GM21619 (cell line): Measurements from ENCODE around the gene CNGA4.
"Not testable (repeated sequence)": the region's sequence is repeated elsewhere in the genome, so short reads cannot be mapped to it uniquely, and the experiment has no call there.

Experiments
- ATAC-seq: cut with Tn5 transposase; IDR thresholded peaks from one replicate; pipeline ENCODE4 v1.9.1; 2021; ENCODE audit not compliant: unreplicated experiment

Gene CNGA4

DNA sequence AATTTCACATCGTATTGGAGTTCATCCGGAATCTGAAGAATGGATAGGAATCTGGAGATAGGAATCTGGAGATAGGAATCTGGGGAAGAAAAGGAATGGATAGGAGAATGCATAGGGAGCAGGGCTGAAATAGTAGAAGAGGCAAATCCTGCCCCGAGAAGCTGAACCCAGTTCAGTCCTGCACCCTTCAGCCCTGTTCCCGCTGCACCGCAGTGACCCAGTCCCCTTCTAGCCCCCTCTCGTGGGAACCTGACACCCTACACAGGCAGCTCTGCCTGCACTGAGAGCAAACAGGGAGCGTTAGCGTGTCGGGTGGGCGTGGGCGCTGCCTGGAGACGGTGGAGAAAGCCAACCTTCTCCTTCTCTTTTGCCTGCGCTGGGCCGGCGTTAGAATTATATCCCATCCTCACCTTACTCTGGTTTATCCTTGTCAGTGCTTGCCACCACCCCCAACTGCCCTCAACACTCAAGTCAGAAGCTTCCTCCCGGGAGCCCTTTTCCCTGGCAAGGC is 19.7 kb downstream of the CNGA4 start:
- ATAC-seq: no peak

DNA sequence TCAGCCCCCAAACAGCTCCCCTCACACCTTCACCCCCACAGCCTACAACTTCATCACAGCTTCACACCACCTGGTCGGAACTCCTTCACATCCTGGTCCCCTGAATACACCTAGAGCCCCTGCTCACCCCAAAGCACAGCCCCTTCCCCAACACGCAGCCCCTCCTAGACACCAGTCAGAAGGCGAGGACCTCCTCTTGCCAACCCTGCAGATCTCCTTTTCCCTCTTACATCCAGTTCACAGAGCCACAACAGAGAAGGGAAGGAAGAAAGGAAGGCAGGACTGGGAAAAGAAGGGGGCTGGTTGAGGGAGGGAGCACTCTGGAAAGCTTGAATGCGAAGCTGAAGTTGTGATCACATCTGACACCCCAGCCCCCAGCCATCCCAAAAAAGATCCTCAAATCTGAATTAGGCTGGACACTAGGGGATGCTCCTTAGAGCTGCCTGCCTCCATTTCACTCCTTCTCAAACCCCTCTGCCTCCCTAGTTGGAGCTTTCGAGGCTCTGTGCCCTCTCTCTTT is 21.4 kb downstream of the CNGA4 start:
- no peak for ATAC-seq

- ATAC-seq: no peak
Measured at GRCh38 chr11:6263662-6264061, 24.8 kb downstream of the CNGA4 start.

DNA sequence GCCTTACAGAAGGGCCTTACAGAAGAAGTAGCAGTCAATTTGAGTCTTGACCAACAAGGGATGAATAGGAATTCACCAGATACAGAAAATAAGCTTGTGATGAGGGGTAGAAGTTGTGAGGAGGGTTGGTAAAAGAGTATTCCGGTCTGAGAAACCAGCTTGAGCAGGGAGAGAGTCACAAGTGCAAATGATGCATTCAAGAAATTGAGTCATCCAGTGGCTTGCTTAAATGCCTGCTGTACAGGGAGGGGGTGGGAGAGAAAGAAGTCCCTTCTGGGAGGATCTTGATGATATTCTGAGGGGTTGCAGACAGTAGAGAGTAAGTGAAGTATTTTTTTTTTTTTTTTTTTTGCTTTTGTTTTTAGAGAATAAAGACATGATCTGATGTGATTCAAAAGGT is 29.9 kb downstream of the CNGA4 start:
- ATAC-seq: no peak

DNA sequence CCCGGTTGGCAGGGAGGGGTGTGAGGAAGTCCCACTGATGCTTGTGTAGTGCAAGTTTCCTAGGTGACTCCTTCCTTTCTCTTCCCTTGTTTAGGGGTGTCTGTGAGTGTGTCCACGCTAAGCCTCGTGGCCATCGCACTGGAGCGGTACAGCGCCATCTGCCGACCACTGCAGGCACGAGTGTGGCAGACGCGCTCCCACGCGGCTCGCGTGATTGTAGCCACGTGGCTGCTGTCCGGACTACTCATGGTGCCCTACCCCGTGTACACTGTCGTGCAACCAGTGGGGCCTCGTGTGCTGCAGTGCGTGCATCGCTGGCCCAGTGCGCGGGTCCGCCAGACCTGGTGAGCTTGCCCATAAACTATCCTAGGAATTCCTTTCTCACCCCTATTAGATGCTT is 31.1 kb downstream of the CNGA4 start:
- ATAC-seq: no peak

- no peak for ATAC-seq
Measured at GRCh38 chr11:6270584-6271246, 31.8 kb downstream of the CNGA4 start.

GRCh38 chr11:6271598-6271997 is 32.7 kb downstream of the CNGA4 start:
- ATAC-seq: no peak

GRCh38 chr11:6273188-6273587 is 34.3 kb downstream of the CNGA4 start:
- ATAC-seq: no peak

- ATAC-seq: not testable (repeated sequence)
Measured at GRCh38 chr11:6280809-6281208, 41.9 kb downstream of the CNGA4 start.

DNA sequence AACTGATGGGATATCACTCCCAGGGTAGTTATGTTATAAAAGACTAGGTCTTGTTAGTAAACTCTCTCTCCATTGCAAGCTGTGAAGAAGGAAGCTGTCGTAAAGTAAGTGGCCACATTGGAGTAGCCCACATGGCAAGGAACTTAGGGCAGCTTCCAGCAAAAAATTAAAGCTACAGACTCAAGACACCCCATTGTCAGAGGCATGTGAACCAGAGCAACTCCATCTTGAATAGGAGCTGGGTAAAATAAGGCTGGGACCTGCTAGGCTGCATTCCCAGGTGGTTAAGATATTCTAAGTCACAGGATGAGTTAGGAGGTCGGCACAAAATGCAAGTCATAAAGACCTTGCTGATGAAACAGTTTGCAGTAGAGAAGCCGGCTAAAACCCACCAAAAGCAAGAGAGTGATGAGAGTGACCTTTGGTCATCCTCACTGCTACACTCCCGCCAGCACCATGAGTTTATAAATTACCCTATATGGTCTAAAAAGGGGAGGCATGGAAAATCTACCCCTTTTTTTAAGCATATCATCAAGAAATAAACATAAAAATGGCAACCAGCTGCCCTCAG is 44.6 kb downstream of the CNGA4 start:
- ATAC-seq: no peak

- ATAC-seq: no peak
Measured at GRCh38 chr11:6284250-6284649, 45.4 kb downstream of the CNGA4 start.

GRCh38 chr11:6285019-6285418 is 46.1 kb downstream of the CNGA4 start:
- ATAC-seq: no peak
